NCI-H2171 treated with DMSO at 0.1 percent for 48 hours (cell line): ENCODE measurements around the gene UCKL1.

Experiments used
- DNase-seq: peaks from one replicate; lab custom pipeline; 2025; lab: John Stamatoyannopoulos, UW

The UCKL1 gene

DNA sequence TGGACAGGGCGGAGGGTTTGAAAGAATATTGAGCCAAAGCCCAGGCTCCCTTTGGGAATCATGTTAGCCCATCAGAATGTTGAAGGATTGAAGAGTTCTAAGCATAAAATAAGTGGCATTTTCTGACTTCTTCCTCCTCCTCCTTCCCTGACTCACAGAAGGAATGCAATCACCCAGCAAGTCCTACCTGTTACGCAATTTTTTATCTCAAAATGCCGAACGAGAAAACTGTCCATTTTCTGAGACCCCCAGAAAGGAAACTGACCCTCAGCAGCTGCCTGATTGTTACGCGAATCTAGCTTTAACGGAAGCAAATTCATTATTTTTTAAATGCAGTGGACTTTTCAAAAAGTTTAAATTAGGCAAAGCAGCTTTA is 66.0 kb downstream of the UCKL1 start:
- no peak for DNase-seq
